ENCODE data around the gene SRL.

SRL gene

GRCh38 chr16:4206680-4207079, 35.2 kb downstream of the SRL start:
- Histone ChIP-seq H3K27ac (replicated peaks) (no peak overlapping the region), H3K27me3 (ENCODE audit: insufficient read depth, poor library complexity, severe bottlenecking) (no peaks in the 10 kb centered on the region), H3K4me3 (replicated peaks; ENCODE audit: insufficient read depth, low read length) (no peak overlapping the region)
- DNase-seq (ENCODE audit: low read depth in 1 of 2, low spot score in 1 of 2), result no peak
- no peak for TF ChIP-seq GABPA (IDR thresholded peaks at IDR 0.05; ENCODE audit: low read depth)
- no peak for TF ChIP-seq SPI1 (IDR thresholded peaks at IDR 0.05; ENCODE audit: borderline replicate concordance, low read depth)
- no peak for TF ChIP-seq REST (IDR thresholded peaks at IDR 0.05; ENCODE audit: insufficient replicate concordance, low read depth)
- no peak for TF ChIP-seq POLR2AphosphoS5 (IDR thresholded peaks at IDR 0.05; ENCODE audit: low read depth)
- TF ChIP-seq CTCF (IDR thresholded peaks at IDR 0.05; ENCODE audit: insufficient read depth, low read length), result no peak

- no peak overlapping the region for H3K27ac ChIP-seq (replicated peaks)
- no peak for TF ChIP-seq POLR2AphosphoS5 (IDR thresholded peaks at IDR 0.05; ENCODE audit: low read depth)
- no peak for TF ChIP-seq SPI1 (IDR thresholded peaks at IDR 0.05; ENCODE audit: borderline replicate concordance, low read depth)
- no peak for TF ChIP-seq CTCF (IDR thresholded peaks at IDR 0.05; ENCODE audit: insufficient read depth, low read length)
- no peak for TF ChIP-seq GABPA (IDR thresholded peaks at IDR 0.05; ENCODE audit: low read depth)
- no peak for TF ChIP-seq REST (IDR thresholded peaks at IDR 0.05; ENCODE audit: insufficient replicate concordance, low read depth)
- H3K4me3 ChIP-seq (replicated peaks; ENCODE audit: insufficient read depth, low read length), result no peak overlapping the region
- H3K27me3 ChIP-seq (ENCODE audit: insufficient read depth, poor library complexity, severe bottlenecking), result no peaks in the 10 kb centered on the region
- DNase-seq (ENCODE audit: low read depth in 1 of 2, low spot score in 1 of 2), result no peak
Observed at GRCh38 chr16:4205971-4206370, 35.9 kb downstream of the SRL start.

GRCh38 chr16:4204521-4204920, 37.4 kb downstream of the SRL start:
- Histone ChIP-seq H3K4me3 (replicated peaks; ENCODE audit: insufficient read depth, low read length) (no peak overlapping the region), H3K27me3 (ENCODE audit: insufficient read depth, poor library complexity, severe bottlenecking) (no peaks in the 10 kb centered on the region), H3K27ac (replicated peaks) (no peak overlapping the region)
- no peak for DNase-seq (ENCODE audit: low read depth in 1 of 2, low spot score in 1 of 2)
- no peak for TF ChIP-seq GABPA (IDR thresholded peaks at IDR 0.05; ENCODE audit: low read depth)
- TF ChIP-seq POLR2AphosphoS5 (IDR thresholded peaks at IDR 0.05; ENCODE audit: low read depth), result no peak
- no peak for TF ChIP-seq CTCF (IDR thresholded peaks at IDR 0.05; ENCODE audit: insufficient read depth, low read length)
- no peak for TF ChIP-seq SPI1 (IDR thresholded peaks at IDR 0.05; ENCODE audit: borderline replicate concordance, low read depth)
- no peak for TF ChIP-seq REST (IDR thresholded peaks at IDR 0.05; ENCODE audit: insufficient replicate concordance, low read depth)
